OCI-LY3 (cell line): ENCODE results near the gene SELENOK.

Experiments
- H2AFZ ChIP-seq: fragments of 200-600, 300-600 bp; shearing (Covaris generic); 2 replicates; pipeline ENCODE4 v1.6.0; 2014; ENCODE audit warnings: antibody characterized with exemption, low read depth, low read length
- H3K27ac ChIP-seq: fragments of 200-600, 300-600 bp; sonication (generic); 2 replicates; pipeline ENCODE4 v1.5.1; 2014; ENCODE audit warnings: mild to moderate bottlenecking, low read length, moderate library complexity, mixed read lengths
- H3K27me3 ChIP-seq: fragments of 200-600, 300-600 bp; sonication (generic); 2 replicates; pipeline ENCODE4 v1.6.1; 2014; ENCODE audit warnings: low read depth, low read length, mixed read lengths
- H3K36me3 ChIP-seq: fragments of 200-600, 300-600 bp; sonication (generic); replicated peaks from 2 replicates; pipeline ENCODE3; 2014; ENCODE audit warnings: low read depth, low read length, mixed read lengths
- H3K4me1 ChIP-seq: fragments of 300-600, 200-600 bp; sonication (generic); 2 replicates; pipeline ENCODE4 v1.6.1; 2014; ENCODE audit warnings: low read length, mixed read lengths
- H3K4me2 ChIP-seq: fragments of 200-600, 300-600 bp; sonication (generic); 2 replicates; pipeline ENCODE4 v1.6.1; 2014; ENCODE audit warnings: low read length, mixed read lengths
- H3K4me3 ChIP-seq: fragments of 300-600, 200-600 bp; sonication (generic); 2 replicates; pipeline ENCODE4 v1.5.1; 2014; ENCODE audit warnings: antibody characterized with exemption, mild to moderate bottlenecking, low read length, moderate library complexity
- H3K79me2 ChIP-seq: fragments of 300-600, 200-600 bp; shearing (Covaris generic); 2 replicates; pipeline ENCODE4 v1.6.1; 2014; ENCODE audit warnings: mild to moderate bottlenecking, low read length, mixed read lengths
- H3K9ac ChIP-seq: fragments of 300-600, 200-600 bp; shearing (Covaris generic); 2 replicates; pipeline ENCODE4 v1.6.0; 2014; ENCODE audit warnings: mild to moderate bottlenecking, low read length, moderate library complexity
- H3K9me3 ChIP-seq: fragments of 200-600, 300-600 bp; shearing (Covaris generic); 2 replicates; pipeline ENCODE4 v1.6.1; 2014; ENCODE audit warnings: low read length, mixed read lengths; ENCODE audit not compliant: insufficient read depth
- H4K20me1 ChIP-seq: fragments of 200-600, 300-600 bp; sonication (generic); 2 replicates; pipeline ENCODE4 v1.6.1; 2016; ENCODE audit warnings: low read length, mixed read lengths; ENCODE audit not compliant: insufficient read depth
- CTCF ChIP-seq: fragments of 200-600, 300-600 bp; sonication (generic); IDR thresholded peaks from 2 replicates; pipeline ENCODE4 v1.5.1; 2014; ENCODE audit warnings: antibody characterized with exemption, low read length, low read depth
- EZH2phosphoT487 ChIP-seq: fragments of 200-600 bp; shearing (Covaris generic); IDR thresholded peaks from 2 replicates; pipeline ENCODE4 v1.6.1; 2018; ENCODE audit warnings: antibody characterized with exemption, mixed run types, low read depth

SELENOK gene

GRCh38 chr3:53860196-53860595 lies 31.5 kb downstream of the SELENOK start:
- Histone ChIP-seq H3K27ac (no peak overlapping the region), H3K36me3 (peaks cover 52% of the 10 kb centered on the region), H3K4me1 (peaks cover 18% of the 10 kb centered on the region), H3K79me2 (no peaks in the 10 kb centered on the region), H3K9me3 (no peaks in the 10 kb centered on the region), H2AFZ (no peak overlapping the region), H3K9ac (no peak overlapping the region), H3K4me3 (no peak overlapping the region), H4K20me1 (no peaks in the 10 kb centered on the region), H3K4me2 (no peak overlapping the region), H3K27me3 (no peaks in the 10 kb centered on the region)
- TF ChIP-seq EZH2phosphoT487, result no peak
- TF ChIP-seq CTCF, result no peak

GRCh38 chr3:53859178-53859577 lies 32.5 kb downstream of the SELENOK start:
- Histone ChIP-seq H3K9ac (no peak overlapping the region), H3K4me2 (no peak overlapping the region), H3K4me1 (peaks cover 18% of the 10 kb centered on the region), H3K4me3 (no peak overlapping the region), H3K27ac (no peak overlapping the region), H3K79me2 (no peaks in the 10 kb centered on the region), H2AFZ (no peak overlapping the region), H3K9me3 (no peaks in the 10 kb centered on the region), H3K27me3 (no peaks in the 10 kb centered on the region), H4K20me1 (no peaks in the 10 kb centered on the region), H3K36me3 (peaks cover 43% of the 10 kb centered on the region)
- TF ChIP-seq EZH2phosphoT487, result no peak
- no peak for TF ChIP-seq CTCF

- H3K4me2 ChIP-seq, result no peak overlapping the region
- TF ChIP-seq EZH2phosphoT487, result no peak
- TF ChIP-seq CTCF, result no peak
Measured at GRCh38 chr3:53858096-53858741, 33.4 kb downstream of the SELENOK start.

GRCh38 chr3:53856964-53857363 lies 34.7 kb downstream of the SELENOK start:
- H2AFZ ChIP-seq, result no peak overlapping the region
- H3K9ac ChIP-seq, result no peak overlapping the region
- TF ChIP-seq EZH2phosphoT487 (no peak), CTCF (no peak)
- peak overlapping the region; percentile 44 for H3K4me2 ChIP-seq
- H3K79me2 ChIP-seq, result no peaks in the 10 kb centered on the region
- H3K9me3 ChIP-seq, result no peaks in the 10 kb centered on the region
- peaks cover 30% of the 10 kb centered on the region for H3K36me3 ChIP-seq
- H3K27ac ChIP-seq, result no peak overlapping the region
- H3K4me1 ChIP-seq, result peaks cover 18% of the 10 kb centered on the region
- H3K27me3 ChIP-seq, result no peaks in the 10 kb centered on the region
- no peak overlapping the region for H3K4me3 ChIP-seq
- H4K20me1 ChIP-seq, result no peaks in the 10 kb centered on the region

More at GRCh38 chr3:53858096-53858741, 33.4 kb downstream of the SELENOK start:
- no peak overlapping the region for H2AFZ ChIP-seq
- H4K20me1 ChIP-seq, result no peaks in the 10 kb centered on the region
- H3K9ac ChIP-seq, result no peak overlapping the region
- H3K27me3 ChIP-seq, result no peaks in the 10 kb centered on the region
- H3K4me1 ChIP-seq, result peaks cover 18% of the 10 kb centered on the region
- H3K4me3 ChIP-seq, result no peak overlapping the region
- no peaks in the 10 kb centered on the region for H3K79me2 ChIP-seq
- H3K9me3 ChIP-seq, result no peaks in the 10 kb centered on the region
- peaks cover 39% of the 10 kb centered on the region for H3K36me3 ChIP-seq
- H3K27ac ChIP-seq, result no peak overlapping the region
